Ovary (tissue), 9 donors: ENCODE data around the gene CILP. TPM values are rescaled to one million over a fixed set of nuclear protein-coding genes. Genes with fewer than 3 reads are reported as not detected.

Source experiments
- DNase-seq, 5 donors: peaks; one replicate each; pipeline ENCODE4 v3.0.0-alpha.2; 2019 to 2020
- H3K27ac ChIP-seq, 2 donors: fragments of 200-600 bp; one replicate each; pipeline versions ENCODE4 v1.5.1 to v1.8.0; 2019 to 2022
- H3K27me3 ChIP-seq: fragments of 200-600 bp; one replicate; pipeline ENCODE4 v1.8.0; 2022
- H3K36me3 ChIP-seq: fragments of 200-600 bp; sonication (generic); one replicate; pipeline ENCODE4 v1.5.1; 2019
- H3K4me1 ChIP-seq: one replicate; pipeline ENCODE4 v1.8.1; 2013; ENCODE audit warnings: mild to moderate bottlenecking, moderate library complexity; ENCODE audit not compliant: insufficient read depth
- H3K4me3 ChIP-seq: fragments of 200-600 bp; sonication (generic); one replicate; pipeline ENCODE4 v1.5.1; 2017
- H3K9me3 ChIP-seq, 2 donors: fragments of 200-600 bp in 1 of 2; sonication (generic) in 1 of 2; one replicate each; pipeline versions ENCODE4 v1.5.1 to v1.8.1; 2013 to 2019; ENCODE audit warnings: mild to moderate bottlenecking in 1 of 2, moderate library complexity in 1 of 2
- EP300 ChIP-seq: sonication (generic); formaldehyde crosslinking; IDR thresholded peaks from one replicate; pipeline ENCODE4 v1.6.1; 2017; ENCODE audit warnings: antibody characterized with exemption
- POLR2A ChIP-seq: fragments of 450-650 bp; IDR thresholded peaks from one replicate; pipeline ENCODE4 v1.6.1; 2017; ENCODE audit warnings: antibody characterized with exemption, mild to moderate bottlenecking, moderate library complexity
- WGBS, 3 donors: extraction: QIAGEN DNeasy Blood & Tissue Kit in 1 of 3; methylation state at CpG; one replicate each; pipeline versions ENCODE4 v1.1.5 to v1.1.7; 2013 to 2017; 5-methylcytosine and 5-hydroxymethylcytosine counted together
- intact Hi-C, 4 donors: fragments of 100-400 bp; cut with DNase I; formaldehyde crosslinking; loops; one replicate each; pipeline versions ENCODE4 v1.11.0 to v1.15.1; 2022 to 2023
- polyA plus RNA-seq, 2 donors: library from polyadenylated mRNA; stranded (reverse); fragments of 200-250 nt in 1 of 2; fragments of 350-450 nt in 1 of 2; fragmentation: Illumina TruSeq in 1 of 2; extraction: RNeasy Lipid Tissue Mini Kit (QIAGEN cat#74804) in 1 of 2; gene quantifications; one replicate each; pipeline ENCODE4 v1.2.3, GENCODE V29; 2013 to 2014
- total RNA-seq, 7 donors: library from RNA; depleted of rRNA in 2 of 7; stranded (reverse); fragments of >200 nt in 2 of 7; fragmentation: NEBNext Ultra II Directional in 3 of 7; extraction: Animal tissue kit (Norgen Biotek cat#: 25700) in 3 of 7; gene quantifications; one replicate each; pipeline versions ENCODE4 v1.1.0 to v1.2.4, GENCODE V29; 2016 to 2023
- TF ChIP-seq, protein P1 (sequence below), 3 donors: fragments of 450-650 bp in 2 of 3; fragments of 200-600 bp in 1 of 3; IDR thresholded peaks; one replicate each; pipeline versions ENCODE4 v1.5.1 to v1.8.0; 2016 to 2022; ENCODE audit warnings: antibody characterized with exemption in 3 of 3, mild to moderate bottlenecking in 1 of 3
- donor health status: DM: no; HTN: no; CAD: no; lungs with moderate emphysema.
- donor health status: DM: no; HTN: no; CAD: no.
- donor health status: Bipolar disorder and iron deficiency.
- donor health status: DM: yes; HTN: yes; CAD: no.
- donor health status: DM: no; HTN: no; CAD: no.
- donor health status: DM: yes; HTN: yes; CAD: no.

CILP gene
- total and polyA plus RNA-seq, 9 donors, result 1.2 to 34.1 (median 4.6) TPM

DNA sequence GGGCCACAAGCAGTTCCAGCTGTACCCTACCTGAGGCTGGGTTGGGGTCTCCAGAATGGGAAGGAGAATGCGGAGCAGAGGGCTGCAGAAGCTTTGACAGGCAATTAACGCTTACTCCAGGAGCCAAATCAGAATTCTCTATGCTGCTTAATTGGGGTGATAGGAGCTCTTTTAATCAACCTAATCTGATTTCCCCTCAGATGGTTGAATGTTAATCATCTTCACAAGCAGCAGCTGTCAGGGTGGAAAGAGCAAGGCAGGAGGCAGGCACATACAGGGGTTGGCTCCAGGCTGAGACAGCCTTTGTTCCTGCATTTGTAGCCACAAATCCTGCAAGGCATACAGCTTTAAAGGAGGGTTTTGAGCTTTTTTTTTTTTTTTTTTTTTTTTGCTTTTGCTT is 2.6 kb downstream of the CILP start:
- Histone ChIP-seq H3K9me3 (no peaks in the 10 kb centered on the region), H3K4me3 (no peak overlapping the region), H3K27ac (no peak overlapping the region), H3K36me3 (no peaks in the 10 kb centered on the region), H3K4me1 (peaks cover 12% of the 10 kb centered on the region), H3K27me3 (no peaks in the 10 kb centered on the region)
- DNase-seq, result no peak
- TF ChIP-seq EP300 (no peak), POLR2A (no peak)
- TF ChIP-seq, protein P1, sequence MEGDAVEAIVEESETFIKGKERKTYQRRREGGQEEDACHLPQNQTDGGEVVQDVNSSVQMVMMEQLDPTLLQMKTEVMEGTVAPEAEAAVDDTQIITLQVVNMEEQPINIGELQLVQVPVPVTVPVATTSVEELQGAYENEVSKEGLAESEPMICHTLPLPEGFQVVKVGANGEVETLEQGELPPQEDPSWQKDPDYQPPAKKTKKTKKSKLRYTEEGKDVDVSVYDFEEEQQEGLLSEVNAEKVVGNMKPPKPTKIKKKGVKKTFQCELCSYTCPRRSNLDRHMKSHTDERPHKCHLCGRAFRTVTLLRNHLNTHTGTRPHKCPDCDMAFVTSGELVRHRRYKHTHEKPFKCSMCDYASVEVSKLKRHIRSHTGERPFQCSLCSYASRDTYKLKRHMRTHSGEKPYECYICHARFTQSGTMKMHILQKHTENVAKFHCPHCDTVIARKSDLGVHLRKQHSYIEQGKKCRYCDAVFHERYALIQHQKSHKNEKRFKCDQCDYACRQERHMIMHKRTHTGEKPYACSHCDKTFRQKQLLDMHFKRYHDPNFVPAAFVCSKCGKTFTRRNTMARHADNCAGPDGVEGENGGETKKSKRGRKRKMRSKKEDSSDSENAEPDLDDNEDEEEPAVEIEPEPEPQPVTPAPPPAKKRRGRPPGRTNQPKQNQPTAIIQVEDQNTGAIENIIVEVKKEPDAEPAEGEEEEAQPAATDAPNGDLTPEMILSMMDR (IDR thresholded peaks at IDR 0.05), result no peak
- 96 to 100% (median 98%) methylated on average over 2 of the region's 2 CpGs for WGBS, 3 donors
- intact Hi-C loops, result no loop called here

DNA sequence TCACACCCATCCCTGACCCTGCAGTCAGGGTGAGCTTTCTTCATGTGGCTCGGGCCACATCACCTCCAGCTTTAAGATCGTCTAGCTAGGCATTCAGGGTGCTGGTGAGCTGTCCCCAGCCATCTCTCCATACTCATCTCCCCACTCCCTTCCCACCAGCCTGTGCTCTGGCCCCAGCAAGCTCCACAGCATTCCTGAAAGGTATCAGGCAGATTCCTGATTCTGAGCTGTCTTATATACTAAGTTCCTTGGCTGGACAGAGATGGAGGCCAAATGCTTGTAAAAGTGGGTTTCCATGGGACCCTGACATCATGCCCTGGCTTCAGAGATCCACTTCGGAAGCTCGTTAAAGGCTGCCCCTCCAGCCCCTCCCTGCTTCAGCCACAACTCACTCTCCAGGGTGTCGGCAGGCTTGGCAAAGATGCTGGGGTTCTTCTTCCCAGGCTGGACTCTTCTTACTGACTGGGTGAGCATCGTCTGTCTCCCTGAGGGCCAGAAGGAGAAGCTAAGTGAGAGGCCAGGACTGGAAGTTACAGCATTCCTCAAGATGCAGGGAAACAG is 3.9 kb downstream of the CILP start:
- H3K4me1 ChIP-seq, result peaks cover 10% of the 10 kb centered on the region
- H3K27ac ChIP-seq, result no peak overlapping the region
- intact Hi-C loops, result no loop called here
- H3K36me3 ChIP-seq, result no peaks in the 10 kb centered on the region
- H3K4me3 ChIP-seq, result no peak overlapping the region
- TF ChIP-seq EP300 (no peak), POLR2A (no peak)
- TF ChIP-seq, protein P1 (IDR thresholded peaks at IDR 0.05), result no peak
- H3K9me3 ChIP-seq, result no peaks in the 10 kb centered on the region
- WGBS, 3 donors, result 66 to 79% (median 72%) methylated on average over 6 of the region's 6 CpGs
- no peak for DNase-seq
- no peaks in the 10 kb centered on the region for H3K27me3 ChIP-seq

DNA sequence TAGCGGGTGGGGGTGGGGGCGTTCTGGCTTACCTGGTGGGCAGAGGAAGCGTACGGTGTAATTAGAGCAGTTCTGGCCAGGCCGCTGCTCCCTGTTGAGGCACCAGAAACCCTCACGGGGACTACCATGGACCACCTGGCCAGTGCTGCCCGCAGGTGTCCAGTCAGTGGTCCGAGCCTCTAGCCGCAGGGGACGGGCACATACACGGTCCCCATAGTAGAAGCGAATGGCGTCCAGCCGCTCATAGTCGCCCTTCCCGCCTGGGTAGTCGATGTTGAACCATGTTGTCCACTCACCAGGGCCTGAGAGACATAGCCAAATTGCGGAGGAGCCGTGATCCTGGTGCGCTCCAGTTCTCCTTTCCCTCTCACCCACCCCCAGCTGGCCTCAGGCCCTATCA is 4.5 kb downstream of the CILP start:
- WGBS, 3 donors, result 92 to 96% (median 95%) methylated on average over 20 of the region's 20 CpGs

DNA sequence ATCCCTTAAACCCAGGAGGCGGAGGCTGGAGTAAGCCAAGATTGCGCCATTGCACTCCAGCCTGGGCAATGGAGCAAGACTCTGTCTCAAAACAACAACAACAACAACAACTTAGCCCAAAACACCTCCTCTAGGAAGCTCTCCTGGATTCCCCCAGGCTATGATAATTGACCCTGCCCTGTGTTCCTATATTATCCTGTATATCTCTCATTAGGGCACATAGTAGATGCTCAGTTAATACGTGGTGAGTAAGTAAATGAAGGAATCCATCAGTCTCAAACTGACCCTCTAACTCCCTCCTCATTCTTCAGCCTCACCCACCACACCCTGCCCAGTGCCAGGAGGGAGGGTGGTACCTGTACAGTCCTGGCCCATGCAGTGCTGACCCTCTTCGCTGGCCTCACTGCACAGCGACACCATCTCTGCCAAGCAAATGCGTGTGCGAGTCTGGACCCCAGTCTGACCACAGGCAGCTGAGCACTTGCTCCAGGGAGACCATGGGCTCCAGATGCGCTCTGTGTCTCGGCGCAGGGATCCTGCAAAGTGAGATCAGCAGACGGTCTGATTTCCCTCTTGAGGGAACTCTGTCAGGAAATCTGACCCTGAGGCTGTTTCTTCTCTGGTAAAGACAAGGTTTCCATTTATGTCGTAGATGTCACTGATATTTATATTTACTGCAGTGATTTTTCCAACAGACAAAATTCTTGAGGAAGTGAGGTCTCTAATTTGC is 6.2 kb downstream of the CILP start:
- no peaks in the 10 kb centered on the region for H3K27me3 ChIP-seq
- intact Hi-C loops, result no loop called here
- WGBS, 3 donors, result 91 to 96% (median 95%) methylated on average over 12 of the region's 12 CpGs
- H3K4me1 ChIP-seq, result no peaks in the 10 kb centered on the region
- no peak for DNase-seq
- H3K9me3 ChIP-seq, result no peaks in the 10 kb centered on the region
- no peaks in the 10 kb centered on the region for H3K36me3 ChIP-seq
- TF ChIP-seq, protein P1 (IDR thresholded peaks at IDR 0.05), result no peak
- TF ChIP-seq EP300 (no peak), POLR2A (no peak)
- no peak overlapping the region for H3K4me3 ChIP-seq
- no peak overlapping the region for H3K27ac ChIP-seq

More for the DNA sequence above, 4.5 kb downstream of the CILP start:
- H3K9me3 ChIP-seq, result no peaks in the 10 kb centered on the region
- H3K4me1 ChIP-seq, result peaks cover 7% of the 10 kb centered on the region
- H3K27ac ChIP-seq, result no peak overlapping the region
- DNase-seq, result no peak
- no peak overlapping the region for H3K4me3 ChIP-seq
- TF ChIP-seq EP300, result no peak
- no peak for TF ChIP-seq POLR2A
- TF ChIP-seq, protein P1 (IDR thresholded peaks at IDR 0.05), result no peak
- H3K36me3 ChIP-seq, result no peaks in the 10 kb centered on the region
- H3K27me3 ChIP-seq, result no peaks in the 10 kb centered on the region
- intact Hi-C loops, result no loop called here
